ENCODE data around the gene P3H1.

DNA sequence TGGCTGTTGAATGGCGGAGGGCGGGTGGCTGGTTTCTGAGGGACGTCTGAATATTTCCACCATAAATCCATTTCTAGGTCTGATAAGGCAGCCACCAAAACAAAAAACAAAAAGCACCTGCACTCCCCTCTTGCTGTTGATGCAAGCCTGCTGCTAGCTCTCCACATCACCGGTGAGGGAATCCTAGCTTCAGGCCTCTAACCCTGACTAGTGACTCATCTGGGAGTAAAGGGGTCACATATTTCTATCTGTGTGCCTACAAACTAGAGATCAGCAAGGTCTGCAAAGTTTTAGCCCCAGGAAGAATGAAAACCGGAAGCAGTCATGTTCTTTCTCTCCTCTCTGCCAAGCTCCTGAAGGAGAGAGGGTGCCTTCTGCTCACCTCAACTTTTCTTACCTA lies 39.8 kb upstream of the P3H1 start:
- TF ChIP-seq POLR2A (IDR thresholded peaks at IDR 0.05), result no peak
- TF ChIP-seq, protein P1, sequence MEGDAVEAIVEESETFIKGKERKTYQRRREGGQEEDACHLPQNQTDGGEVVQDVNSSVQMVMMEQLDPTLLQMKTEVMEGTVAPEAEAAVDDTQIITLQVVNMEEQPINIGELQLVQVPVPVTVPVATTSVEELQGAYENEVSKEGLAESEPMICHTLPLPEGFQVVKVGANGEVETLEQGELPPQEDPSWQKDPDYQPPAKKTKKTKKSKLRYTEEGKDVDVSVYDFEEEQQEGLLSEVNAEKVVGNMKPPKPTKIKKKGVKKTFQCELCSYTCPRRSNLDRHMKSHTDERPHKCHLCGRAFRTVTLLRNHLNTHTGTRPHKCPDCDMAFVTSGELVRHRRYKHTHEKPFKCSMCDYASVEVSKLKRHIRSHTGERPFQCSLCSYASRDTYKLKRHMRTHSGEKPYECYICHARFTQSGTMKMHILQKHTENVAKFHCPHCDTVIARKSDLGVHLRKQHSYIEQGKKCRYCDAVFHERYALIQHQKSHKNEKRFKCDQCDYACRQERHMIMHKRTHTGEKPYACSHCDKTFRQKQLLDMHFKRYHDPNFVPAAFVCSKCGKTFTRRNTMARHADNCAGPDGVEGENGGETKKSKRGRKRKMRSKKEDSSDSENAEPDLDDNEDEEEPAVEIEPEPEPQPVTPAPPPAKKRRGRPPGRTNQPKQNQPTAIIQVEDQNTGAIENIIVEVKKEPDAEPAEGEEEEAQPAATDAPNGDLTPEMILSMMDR (IDR thresholded peaks at IDR 0.05), result no peak

Data from right lobe of liver (tissue), 4 donors.